Superior temporal gyrus (tissue), 1 donor: ENCODE data around the gene TBC1D8.
"Not testable (repeated sequence)": the region's sequence is repeated elsewhere in the genome, so short reads cannot be mapped to it uniquely, and the experiment has no call there.

Experiments
- DNase-seq: peaks from one replicate; pipeline ENCODE4 v3.0.0-alpha.2; 2016; ENCODE audit errors: extremely low spot score

Gene TBC1D8

DNA sequence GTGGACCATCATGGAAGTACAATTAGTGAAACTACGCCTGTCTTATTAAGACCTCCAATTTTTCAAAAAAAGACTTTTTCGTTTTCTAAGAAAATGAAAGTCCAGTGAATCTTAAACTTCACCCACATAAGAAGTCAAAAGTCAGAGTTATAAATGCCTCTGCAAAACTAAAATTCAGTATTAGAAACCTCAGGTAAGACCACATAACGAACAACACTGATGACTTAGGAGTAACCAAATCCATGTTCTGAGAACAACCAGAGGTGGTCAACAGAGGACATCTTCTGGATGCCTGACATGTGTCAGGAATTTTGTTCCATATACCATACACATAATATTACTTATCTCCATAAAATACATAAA, 86.7 kb downstream of the TBC1D8 start:
- DNase-seq: no peak

DNA sequence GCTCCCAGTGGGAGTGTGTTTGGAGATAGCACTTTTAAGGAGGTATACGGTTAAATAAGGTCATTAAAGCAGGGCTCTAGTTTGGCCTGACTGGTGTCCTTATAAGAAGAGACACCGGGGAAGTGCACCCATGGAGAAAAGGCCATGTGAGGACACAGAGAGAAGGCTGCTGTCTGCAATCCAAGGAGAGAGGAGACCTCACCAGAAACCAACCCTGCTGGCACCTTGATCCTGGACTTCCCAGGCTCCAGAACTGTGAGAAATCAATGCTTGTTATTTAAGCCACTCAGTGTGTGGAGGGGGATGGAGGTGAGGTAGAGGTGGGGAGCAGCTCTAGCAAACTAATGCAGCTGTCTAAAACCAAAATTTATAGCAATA, 87.1 kb downstream of the TBC1D8 start:
- DNase-seq: no peak

DNA sequence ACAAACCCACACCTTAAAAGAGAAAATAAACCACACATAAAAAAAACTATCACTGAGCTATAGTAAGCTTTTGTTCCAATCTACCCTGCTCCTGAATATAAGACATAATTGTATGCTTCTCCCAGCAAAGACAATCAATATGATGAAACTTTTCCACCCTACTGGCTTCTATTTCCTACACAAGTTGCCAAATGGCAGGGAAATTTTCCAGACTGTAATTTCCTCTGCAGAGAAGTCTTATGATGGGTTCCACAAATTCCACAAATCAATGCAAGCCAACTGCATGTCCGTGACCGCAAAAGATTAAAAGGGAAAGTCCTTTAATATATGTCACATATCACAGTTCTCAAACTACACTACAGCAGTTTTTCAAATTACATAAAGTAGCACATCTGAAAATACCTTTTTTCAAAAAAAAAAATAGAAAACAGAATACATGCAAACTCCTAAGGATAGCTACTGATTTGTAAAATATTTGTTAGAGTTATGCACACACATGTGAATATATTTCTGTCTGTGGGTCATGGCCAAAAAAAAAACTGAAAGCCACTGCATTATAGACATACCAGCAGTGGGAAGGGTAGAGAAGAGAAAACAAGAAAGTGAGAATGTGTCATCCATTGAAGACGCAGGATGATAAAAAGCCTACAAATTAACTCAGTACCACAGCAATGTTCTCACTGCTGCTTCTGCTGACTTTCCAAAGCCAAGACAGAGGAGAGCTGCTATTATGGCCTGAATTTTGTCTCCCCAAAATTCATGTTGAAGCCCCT, 87.6 kb downstream of the TBC1D8 start:
- no peak for DNase-seq

DNA sequence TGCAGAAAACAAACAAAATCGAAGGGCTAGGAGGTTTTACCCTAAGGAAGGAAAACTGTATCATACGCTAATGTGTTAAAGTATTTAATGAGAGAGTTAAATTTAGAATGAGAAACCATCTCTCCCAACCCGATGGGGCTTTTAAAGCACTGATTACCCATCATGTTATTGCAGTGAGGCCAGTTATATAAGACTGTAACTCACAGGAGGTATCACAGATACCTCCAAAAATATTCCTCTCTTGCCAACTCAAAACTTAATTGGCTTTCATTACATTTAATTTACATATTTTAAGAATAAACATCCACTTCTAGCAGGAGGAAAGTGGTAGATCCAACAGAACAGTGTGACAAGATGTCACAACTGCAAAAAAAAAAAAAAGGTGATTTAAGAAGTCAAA, 92.8 kb downstream of the TBC1D8 start:
- DNase-seq: no peak

DNA sequence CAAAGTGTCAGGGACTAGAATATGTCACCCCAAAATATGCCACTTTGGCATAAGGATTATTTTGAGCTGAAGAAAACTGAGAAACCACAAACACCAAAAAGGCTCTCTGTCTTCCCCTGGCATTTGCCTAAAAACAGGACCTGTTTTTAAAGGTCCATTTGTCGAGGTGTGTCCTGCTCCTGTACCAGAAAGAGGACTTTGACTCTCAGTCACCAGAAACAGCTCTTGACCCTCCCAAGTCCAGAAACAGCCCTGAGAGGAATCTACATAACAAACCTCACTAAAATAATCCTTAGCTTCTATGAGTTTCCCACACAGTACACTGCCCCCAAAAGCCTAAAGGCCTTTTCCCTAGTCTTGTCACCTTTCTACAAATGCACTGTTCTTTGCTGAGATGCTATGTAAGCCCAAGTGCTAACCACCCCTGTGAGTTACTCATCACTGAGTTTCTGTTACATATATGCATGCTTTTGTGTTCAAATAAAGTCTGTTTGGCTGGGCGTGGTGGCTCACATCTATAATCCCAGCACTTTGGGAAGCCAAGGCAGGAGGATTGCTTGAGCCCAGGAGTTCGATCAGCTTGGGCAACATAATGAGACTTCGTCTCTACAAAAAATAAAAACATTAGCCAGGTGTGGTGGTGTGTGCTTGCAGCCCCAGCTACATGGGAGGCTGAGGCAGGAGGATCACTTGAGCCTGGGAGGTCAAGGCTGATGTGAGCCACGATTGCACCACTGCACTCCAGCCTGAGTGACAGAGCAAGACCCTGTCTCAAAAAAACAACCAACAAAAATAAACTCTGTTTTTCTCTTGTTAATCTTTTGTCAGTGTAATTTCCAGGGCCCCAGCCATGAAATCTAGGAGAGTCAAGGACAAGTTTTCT, 93.9 kb downstream of the TBC1D8 start:
- DNase-seq: no peak

DNA sequence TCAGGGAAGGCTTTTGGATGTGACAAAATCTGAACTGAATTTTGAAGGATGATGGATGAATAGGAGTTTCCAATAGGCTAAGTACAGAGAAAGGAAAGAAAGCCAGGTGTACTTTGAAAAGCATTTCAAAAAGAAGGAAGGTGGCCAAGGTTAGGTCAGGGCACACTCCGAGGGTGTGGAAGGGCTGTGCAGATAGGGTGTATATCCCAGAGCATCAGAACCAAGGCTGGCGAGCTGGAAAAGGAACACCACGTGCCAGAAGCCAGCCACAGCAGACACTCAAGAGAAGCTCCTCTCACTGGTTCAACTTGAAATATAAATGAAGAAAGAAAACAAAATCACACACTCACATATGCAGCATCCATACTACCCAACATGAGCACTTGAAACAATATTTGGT, 98.1 kb downstream of the TBC1D8 start:
- DNase-seq: no peak

DNA sequence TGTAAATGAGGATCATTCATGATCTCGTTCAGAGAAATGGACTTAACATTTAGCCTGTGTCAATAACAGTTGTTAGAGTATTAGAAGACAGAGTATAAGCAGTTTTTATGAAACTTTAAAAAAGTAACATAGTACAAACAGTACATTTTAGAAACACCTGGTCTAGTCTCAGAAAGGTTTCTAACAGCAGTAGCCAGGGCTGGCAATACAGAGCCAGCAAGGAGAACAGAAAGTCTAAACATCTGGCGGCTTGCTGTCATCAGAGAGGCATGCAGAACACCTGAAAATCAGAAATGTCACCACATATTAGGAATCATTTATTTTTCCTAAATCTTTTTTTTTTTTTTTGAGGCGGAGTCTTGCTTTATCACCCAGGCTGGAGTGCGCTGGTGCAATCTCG, 99.0 kb downstream of the TBC1D8 start:
- DNase-seq: no peak

DNA sequence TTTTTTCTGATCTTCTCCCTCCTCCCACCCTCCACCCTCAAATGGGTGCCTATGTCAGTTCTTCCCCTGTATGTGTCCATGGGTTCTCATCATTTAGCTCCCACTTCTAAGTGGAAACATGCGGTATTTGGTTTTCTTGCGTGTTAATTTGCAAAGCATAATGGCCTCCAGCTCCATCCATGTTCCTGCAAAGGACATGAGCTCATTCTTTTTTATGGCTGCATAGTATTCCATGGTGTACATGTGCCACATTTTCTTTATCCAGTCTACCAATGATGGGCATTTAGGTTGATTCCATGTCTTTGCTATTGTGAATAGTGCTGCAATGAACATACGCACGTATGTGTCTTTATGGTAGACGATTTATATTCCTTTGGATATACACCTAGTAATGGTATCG, 100.3 kb downstream of the TBC1D8 start:
- DNase-seq: not testable (repeated sequence)

DNA sequence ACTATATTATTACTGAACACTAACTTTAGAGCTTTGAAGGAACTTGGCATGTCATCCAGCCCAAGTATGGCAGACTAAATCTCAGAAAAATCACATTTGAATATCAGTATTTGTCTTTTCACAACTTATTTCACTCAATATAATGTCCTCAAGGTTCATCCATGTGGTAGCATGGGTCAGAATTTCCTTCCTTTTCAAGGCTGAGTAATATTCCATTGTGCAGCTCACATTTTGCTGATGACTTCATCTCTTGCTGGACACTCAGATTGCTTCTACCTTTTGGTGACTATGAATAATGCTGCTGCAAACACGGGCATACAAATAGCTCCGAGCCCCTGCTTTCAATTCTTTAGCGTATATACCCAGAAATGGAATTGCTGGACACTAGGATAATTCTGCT, 102.4 kb downstream of the TBC1D8 start:
- DNase-seq: no peak

DNA sequence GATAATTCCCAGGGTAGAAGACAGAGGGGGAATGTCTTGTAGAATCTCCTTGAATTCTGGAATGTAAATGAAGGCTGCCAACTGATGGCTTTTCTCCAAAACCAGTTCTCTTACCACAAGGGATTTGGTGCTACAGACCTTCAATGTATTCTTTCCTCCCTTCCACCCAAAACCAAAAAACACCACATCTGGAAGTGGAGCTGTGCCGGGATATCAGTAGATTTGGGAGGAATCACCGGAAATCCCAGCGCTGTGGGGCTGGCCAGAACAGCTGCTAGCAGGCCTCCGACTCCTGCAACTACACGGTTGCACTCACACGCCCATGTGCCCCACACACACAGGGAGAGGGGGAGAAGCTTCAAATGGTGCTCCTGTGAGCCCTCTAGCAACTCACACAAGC, 103.4 kb downstream of the TBC1D8 start:
- DNase-seq: no peak

DNA sequence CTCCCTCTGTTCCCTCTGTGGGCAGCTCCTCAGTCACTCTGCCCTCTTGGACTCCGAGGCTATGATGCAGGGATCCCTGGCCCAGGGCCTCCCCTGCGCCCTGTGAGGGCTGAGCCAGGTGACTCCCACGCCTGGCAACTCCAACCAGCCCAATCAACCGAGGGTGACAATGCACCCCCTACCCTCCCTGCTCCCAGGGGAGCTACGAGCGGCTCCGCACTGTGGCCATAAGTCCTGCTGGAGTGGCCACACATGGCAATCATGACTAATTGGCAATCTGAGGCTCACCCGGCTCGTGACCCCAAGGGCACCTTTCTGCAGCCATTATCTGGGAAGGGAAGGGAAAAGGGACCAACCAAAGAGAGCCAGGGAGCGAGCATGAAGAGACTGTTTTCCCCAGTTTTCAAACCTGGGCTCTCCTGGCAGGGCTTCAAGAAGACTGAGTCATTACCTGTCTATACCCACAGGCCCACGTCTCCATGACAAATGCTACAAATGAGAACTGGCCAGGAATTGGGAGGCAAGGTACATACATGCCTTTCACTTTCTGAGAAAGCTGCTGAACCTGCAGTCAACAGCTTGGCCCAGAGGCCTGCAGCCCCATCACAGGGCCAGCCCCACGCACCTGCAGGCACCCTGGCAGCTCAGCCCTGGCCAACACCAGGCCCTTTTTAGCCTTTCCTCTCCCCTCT, 104.0 kb downstream of the TBC1D8 start:
- no peak for DNase-seq

DNA sequence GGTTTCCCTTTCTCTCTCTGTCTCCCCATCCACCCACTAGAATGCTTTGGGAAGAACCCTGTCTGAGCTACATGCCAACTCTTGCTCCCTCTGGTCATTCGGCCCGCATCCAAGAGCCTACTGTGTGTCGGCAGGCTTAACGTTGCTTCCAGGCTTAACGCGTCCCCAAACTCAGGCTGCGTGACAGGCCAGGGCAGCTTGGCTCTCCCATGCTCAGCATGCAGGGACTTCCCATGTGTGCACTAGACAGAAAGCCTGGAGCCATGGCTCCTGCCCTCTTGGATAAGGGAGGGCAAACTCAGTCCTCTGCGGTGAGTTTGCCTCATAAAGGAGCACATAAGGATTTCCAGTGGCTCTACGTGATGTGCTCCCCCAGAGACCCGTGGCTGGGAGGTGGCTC, 105.9 kb downstream of the TBC1D8 start:
- DNase-seq: no peak

DNA sequence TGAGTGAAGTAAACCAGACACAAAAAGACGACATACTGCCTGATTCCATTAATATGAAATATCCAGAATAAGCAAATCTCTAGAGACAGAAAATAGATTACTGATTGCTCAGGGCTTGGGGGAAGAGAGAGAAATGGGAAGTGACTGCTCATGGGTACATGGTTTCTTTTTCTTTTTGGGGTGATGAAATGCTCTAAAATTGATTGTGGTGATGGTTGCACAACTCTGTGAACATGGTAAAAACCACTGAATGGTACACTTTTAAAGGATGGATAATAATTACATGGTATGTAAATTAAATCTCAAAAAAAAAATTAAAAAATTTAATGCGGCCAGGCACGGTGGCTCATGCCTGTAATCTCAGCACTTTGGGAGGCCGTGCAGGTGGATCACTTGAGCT, 109.8 kb downstream of the TBC1D8 start:
- no peak for DNase-seq

DNA sequence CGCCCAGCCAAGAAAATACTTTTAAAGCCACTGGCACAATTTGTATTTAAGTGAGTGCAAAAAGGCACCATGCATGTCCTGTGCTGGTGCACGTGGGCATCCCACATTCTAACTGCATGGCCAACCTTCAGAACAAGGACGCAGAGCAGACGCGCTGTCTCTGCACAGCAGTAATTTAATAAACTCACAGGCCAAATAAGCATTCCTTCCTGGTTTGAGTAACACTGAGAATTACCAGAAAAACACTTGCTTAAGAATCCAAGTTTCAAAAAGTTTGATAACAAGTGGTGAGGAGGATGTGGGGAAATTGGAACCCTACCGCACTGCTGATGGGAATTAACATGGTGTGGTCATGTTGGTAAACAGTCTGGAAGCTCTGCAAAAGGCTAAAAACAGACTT, 110.4 kb downstream of the TBC1D8 start:
- DNase-seq: no peak

DNA sequence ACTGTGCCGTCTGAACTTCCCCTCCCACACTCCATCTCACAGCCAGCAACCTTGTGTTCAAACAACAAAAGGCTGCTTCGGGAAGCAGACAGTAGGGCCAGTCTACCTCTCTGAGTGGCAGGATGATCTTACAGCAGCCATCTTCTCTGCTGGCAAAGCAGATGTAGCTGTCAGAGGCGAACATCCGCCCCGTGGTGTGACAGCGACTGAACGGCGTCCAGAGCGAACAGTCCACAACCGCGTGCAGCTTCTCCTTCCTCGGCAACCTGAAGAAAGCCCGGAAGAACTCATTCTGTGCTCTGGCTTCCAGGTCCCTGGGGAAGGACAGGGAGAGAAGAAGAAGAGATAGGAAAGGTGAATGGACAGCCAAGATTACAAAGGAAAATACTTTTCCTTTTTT, 111.1 kb downstream of the TBC1D8 start:
- DNase-seq: no peak

DNA sequence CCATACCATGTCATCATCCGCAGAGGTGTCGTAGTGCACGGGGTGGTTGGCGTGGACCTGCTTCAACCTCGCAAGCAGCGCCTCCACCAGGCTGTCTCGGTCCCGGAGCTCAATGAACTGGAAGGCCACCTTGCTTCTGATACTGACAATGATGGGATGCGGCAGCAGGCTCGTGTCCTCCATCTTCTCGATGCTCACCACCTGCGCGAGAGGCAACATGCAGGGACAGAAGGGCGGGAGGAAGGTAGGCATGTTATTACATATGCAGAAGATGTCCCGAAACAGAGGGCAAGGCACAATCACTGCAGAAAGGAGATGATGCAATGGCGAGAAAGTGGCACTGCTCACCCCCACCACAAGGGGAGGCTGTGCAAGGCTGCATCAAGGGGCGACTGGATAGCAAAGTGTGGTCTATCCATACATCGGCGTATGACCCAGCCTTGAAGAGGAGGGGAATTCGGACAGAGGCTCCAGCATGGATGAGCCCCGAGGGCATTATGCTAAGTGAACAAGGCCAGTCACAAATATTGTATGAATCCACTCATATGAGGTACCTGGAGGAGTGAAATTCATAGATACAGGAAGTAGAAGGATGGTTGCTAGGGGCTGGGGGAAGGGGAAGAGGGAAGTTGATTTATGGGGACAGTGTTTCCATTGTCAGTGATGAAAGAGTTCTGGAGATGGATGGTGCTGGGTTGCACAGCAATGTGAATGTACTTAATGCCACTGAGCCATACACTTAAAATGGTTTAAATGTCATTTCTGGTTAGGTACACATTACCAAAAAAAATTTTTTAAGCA, 112.5 kb downstream of the TBC1D8 start:
- no peak for DNase-seq

DNA sequence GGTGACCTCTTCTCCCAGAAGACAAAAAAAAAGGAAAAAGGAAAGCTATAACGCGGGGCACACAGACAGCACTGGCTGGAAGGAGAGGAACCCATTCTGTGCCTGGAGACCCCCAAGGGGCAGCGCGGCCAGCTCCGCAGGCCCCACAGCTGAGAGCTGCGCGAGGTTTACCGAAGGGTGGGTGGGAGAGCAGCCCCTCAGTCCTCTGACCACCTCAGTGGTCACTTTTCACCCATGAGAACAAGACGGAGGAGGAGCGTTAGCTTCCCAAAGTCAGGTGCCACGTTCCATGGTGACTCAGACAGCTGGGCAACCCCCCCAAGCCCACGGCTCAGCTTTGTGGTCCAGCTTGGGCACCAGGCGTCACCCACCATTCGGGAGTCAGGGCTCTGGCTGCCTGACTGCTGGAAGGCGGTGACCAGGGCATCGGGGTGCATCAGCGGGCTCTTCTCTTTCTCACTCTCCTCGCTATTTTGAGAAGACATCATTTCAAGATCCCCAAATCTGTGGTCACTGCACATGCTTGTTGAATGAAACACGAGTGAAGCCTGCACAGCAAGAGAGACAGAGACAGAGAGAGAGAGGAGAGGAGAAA, 113.9 kb downstream of the TBC1D8 start:
- DNase-seq: no peak

DNA sequence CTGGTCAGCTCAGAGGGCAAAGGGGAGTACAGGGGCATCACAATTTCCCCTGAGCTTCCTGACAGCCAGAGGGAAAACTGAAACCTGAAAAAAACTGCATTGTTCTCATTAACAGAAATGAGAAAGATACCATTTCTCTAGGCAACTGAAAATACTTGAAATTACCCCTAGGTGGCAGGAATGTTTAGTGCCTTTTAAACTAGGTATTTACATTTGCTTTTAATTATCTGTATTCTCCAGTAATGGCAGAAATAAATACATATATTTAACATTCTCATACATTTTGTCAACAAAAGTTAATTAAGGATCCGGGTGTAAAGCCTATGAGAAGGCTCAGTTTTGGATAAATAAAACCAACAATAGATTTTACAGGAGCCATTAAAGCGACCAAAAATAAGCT, 114.6 kb downstream of the TBC1D8 start:
- peak; percentile 40 for DNase-seq

DNA sequence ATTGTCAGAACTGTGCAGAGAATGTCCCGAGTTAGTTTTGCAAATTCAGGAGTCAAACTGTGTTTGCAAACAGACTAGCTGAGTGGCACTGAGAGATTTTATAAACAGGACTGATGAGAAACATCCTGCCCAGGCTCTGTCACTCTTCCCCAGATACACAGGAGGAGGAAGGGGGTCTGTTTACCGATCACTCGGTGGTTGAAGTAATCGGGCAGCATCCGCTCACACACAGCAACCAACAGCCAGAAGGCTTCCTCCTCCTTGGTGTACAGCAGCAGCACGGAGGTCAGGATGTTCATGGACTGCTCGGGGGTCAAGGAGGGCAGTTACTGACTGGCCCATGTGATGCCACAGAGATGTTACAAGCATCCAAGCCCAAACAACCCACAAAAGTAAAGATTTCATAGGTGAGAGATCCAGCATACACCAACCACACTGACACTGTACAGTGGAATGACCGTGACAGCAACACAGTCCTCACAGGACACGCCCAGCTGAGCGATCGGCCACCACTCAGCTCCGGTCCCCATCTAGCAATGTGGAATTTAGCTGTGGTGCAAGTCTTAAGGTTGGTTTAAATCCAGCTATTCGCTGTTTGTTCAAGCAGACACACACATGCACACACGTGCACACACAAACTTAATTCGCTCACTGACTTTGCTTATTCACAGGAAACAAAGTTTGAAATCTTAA, 119.0 kb downstream of the TBC1D8 start:
- no peak for DNase-seq

DNA sequence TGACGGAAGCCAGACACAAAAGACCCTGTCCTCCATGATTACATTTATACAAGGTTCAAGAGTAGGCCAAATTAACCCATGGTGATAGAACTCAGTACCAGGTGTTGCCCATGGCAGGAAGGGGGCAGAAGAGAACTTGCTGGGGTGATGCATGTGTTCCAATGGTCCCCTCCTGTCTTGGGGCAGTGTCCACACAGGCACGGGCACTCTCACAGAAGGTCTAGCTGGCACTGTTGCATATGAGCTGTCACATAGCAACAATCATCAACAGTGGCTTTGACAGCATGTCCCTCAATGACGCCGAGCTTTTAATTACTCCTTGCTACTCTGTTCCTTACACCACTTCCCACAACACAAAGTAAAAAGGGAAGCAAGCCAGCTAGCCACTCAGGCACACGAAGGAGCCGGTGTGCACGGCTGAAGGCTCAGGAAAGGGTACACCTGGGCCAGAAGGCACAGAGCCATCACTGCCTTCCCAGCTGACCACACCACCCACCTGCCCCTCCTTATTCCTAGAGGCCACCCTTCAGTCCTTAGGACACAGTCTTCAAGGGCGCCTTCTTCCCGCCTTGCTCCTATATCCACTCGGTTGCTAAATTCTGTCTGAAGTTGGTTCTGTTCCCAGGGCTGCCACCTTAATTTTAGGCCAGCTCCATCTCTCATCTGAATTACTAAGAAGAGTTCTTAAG, 120.2 kb downstream of the TBC1D8 start:
- no peak for DNase-seq
